Measurements from ENCODE around the gene PRSS37.
"Not testable (repeated sequence)": the region's sequence is repeated elsewhere in the genome, so short reads cannot be mapped to it uniquely, and the experiment has no call there.

DNA sequence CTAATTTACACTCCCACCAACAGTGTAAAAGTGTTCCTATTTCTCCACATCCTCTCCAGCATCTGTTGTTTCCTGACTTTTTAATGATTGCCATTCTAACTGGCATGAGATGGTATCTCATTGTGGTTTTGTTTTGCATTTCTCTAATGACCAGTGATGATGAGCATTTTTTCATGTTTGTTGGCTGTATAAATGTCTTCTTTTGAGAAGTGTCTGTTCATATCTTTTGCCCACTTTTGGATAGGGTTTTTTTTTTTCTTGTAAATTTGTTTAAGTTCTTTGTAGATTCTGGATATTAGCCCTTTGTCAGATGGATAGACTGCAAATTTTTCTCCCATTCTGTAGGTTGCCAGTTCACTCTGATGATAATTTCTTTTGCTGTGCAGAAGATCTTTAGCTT lies 18.9 kb downstream of the PRSS37 start:
- TF ChIP-seq CTCF (IDR thresholded peaks at IDR 0.05 in 4 of 5, conservative IDR thresholded peaks at IDR 0.05 in 1 of 5); POLR2A (IDR thresholded peaks at IDR 0.05): not testable (repeated sequence)

Measured in gastrocnemius medialis (tissue), 4 donors.